Measurements from ENCODE around the gene UNC5CL. TPM values are rescaled to one million over a fixed set of nuclear protein-coding genes. Genes with fewer than 3 reads are reported as not detected.

UNC5CL gene
- total and polyA plus RNA-seq, 9 of the 15 experiments (the other 6 are each of a cell fraction or from before 2014, with no cell fraction given) = 0.07 to 1.8 (median 0.62) TPM; not detected in 1

DNA sequence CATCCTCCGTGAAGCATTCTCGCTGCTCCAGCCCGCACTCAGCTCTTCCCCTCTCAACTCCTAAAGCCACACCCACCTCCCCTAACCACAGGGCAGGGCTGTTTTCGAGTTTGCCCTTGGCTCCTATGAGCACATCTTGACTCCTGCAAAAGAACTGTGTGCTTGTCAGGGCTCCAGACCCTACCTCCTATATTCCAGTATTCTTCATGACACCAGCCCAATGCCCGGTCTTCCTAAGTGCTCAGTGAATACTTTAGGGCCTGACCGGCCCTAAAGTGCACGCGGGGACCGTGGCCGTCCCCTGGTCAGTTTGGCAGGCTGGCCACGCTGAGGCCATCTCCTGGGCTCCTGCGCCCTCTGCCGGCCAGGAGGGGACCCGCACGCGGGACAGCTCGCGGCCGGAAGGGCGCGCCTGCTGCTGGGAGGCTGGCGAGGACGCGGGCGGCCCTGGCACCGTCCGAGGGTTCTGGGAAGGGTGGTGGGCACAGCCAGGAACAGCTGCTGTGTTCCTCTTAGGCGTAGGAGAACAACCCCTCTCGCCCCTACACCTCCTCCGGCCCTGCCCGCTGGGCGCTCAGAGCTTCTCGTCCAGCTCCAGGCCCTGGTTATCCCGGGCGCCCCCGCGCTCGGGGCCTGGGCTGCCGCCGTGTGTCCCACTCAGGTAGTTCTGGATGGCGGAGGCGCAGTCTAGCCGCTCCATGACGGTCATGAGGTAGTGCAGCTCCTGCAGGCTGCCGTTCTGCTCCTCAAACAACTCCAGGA, 11.0 kb downstream of the UNC5CL start (continued):
- TF ChIP-seq, protein P1, sequence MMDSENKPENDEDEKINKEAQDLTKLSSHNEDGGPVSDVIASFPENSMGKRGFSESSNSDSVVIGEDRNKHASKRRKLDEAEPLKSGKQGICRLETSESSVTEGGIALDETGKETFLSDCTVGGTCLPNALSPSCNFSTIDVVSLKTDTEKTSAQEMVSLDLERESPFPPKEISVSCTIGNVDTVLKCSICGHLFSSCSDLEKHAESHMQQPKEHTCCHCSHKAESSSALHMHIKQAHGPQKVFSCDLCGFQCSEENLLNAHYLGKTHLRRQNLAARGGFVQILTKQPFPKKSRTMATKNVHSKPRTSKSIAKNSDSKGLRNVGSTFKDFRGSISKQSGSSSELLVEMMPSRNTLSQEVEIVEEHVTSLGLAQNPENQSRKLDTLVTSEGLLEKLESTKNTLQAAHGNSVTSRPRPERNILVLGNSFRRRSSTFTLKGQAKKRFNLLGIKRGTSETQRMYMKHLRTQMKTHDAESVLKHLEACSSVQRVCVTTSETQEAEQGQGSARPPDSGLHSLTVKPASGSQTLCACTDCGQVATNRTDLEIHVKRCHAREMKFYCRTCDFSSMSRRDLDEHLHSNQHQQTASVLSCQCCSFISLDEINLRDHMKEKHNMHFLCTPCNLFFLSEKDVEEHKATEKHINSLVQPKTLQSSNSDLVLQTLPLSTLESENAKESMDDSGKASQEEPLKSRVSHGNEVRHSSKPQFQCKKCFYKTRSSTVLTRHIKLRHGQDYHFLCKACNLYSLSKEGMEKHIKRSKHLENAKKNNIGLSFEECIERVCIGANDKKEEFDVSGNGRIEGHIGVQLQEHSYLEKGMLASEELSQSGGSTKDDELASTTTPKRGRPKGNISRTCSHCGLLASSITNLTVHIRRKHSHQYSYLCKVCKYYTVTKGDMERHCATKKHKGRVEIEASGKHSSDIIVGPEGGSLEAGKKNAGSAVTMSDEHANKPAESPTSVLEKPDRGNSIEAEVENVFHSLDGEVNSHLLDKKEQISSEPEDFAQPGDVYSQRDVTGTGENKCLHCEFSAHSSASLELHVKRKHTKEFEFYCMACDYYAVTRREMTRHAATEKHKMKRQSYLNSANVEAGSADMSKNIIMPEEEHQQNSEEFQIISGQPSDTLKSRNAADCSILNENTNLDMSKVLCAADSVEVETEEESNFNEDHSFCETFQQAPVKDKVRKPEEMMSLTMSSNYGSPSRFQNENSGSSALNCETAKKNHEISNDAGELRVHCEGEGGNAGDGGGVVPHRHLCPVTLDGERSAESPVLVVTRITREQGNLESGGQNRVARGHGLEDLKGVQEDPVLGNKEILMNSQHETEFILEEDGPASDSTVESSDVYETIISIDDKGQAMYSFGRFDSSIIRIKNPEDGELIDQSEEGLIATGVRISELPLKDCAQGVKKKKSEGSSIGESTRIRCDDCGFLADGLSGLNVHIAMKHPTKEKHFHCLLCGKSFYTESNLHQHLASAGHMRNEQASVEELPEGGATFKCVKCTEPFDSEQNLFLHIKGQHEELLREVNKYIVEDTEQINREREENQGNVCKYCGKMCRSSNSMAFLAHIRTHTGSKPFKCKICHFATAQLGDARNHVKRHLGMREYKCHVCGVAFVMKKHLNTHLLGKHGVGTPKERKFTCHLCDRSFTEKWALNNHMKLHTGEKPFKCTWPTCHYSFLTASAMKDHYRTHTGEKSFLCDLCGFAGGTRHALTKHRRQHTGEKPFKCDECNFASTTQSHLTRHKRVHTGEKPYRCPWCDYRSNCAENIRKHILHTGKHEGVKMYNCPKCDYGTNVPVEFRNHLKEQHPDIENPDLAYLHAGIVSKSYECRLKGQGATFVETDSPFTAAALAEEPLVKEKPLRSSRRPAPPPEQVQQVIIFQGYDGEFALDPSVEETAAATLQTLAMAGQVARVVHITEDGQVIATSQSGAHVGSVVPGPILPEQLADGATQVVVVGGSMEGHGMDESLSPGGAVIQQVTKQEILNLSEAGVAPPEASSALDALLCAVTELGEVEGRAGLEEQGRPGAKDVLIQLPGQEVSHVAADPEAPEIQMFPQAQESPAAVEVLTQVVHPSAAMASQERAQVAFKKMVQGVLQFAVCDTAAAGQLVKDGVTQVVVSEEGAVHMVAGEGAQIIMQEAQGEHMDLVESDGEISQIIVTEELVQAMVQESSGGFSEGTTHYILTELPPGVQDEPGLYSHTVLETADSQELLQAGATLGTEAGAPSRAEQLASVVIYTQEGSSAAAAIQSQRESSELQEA (IDR thresholded peaks at IDR 0.05; ENCODE audit: low read depth) = 0 out of 2 replicates have a peak, but pooled peaks have one; percentile 24
- TF ChIP-seq ZNF431 (CRISPR knock-in tag; IDR thresholded peaks at IDR 0.05) (0 out of 2 replicates have a peak, but pooled peaks have one; percentile 23), RUNX1 (IDR thresholded peaks at IDR 0.05; ENCODE audit: low read depth) (no peak), KLF13 (tag; IDR thresholded peaks at IDR 0.05; ENCODE audit: borderline replicate concordance, low read depth) (peak; percentile 51; the same call in 1 of the 2 replicates), ERF (CRISPR knock-in tag; IDR thresholded peaks at IDR 0.05) (0 out of 2 replicates have a peak, but pooled peaks have one; percentile 30), FOXK2 (conservative IDR thresholded peaks at IDR 0.05 in 1 of 2, IDR thresholded peaks at IDR 0.05 in 1 of 2; ENCODE audit: low read depth in 2 of 2) (peak; percentile 20 to 29; a peak in 1 of 4 replicates), CC2D1A (IDR thresholded peaks at IDR 0.05) (0 out of 2 replicates have a peak, but pooled peaks have one; percentile 29)
- TF ChIP-seq, protein P2, sequence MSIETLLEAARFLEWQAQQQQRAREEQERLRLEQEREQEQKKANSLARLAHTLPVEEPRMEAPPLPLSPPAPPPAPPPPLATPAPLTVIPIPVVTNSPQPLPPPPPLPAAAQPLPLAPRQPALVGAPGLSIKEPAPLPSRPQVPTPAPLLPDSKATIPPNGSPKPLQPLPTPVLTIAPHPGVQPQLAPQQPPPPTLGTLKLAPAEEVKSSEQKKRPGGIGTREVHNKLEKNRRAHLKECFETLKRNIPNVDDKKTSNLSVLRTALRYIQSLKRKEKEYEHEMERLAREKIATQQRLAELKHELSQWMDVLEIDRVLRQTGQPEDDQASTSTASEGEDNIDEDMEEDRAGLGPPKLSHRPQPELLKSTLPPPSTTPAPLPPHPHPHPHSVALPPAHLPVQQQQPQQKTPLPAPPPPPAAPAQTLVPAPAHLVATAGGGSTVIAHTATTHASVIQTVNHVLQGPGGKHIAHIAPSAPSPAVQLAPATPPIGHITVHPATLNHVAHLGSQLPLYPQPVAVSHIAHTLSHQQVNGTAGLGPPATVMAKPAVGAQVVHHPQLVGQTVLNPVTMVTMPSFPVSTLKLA (conservative IDR thresholded peaks at IDR 0.05) = peak; percentile 55 to 59; a peak in 3 of 4 replicates

Data from K562 (cell line).